HK-2 (cell line): ENCODE results near the gene CADM2.
"Not testable (repeated sequence)": the region's sequence is repeated elsewhere in the genome, so short reads cannot be mapped to it uniquely, and the experiment has no call there.

Experiments used
- DNase-seq: peaks from one replicate; pipeline ENCODE4 v3.0.0-alpha.2; 2018; ENCODE audit not compliant: unreplicated experiment

The CADM2 gene

DNA sequence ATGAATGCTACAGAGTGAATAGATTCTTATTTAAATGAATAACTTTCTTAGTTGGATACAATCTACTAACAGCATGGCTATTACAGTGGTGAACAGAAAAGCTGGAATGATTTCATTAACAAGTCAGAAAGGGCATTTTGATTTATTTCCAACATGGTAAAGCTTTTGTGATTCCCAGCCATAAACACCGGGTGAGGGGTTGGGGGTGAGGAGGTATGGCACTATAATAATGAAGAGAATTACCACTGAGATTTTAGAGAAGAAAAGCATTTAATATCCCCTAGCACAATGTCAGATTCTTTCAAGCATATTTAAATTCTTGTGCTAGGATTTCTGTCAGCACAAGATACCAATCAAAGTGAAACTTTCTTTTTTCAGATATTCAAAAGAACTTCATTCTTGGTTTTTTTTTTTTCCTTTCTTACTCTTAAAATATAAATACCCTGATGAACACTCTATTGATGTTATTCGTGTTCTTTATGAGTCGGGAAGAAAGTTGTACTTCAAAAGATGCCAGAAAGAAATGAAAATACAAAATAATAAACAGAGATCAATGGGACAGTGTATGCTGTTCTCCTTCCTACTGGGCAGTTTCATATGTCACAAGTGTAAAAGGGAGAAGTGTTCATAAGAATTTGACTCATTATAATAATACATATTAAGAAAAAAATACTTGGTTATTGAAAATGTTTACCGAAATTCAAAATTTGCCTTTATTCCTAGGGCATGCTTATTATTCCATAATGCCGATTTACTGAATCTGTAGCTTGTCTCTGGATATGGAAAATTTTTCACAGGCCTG lies 522.8 kb downstream of the CADM2 start:
- no peak for DNase-seq

DNA sequence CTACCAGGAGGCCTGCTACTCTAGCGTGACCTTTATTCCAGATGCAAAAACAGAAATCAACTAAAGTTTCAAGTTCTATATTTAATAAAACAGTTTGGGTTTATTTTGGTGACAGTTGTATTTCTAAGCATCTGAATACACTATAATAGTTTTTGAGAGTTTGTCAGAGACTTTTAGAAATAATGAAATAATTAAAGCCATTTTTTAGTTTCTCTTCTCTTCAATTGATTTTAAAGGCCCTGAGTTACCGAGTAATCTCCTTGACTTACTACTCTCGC lies 523.4 kb downstream of the CADM2 start:
- no peak for DNase-seq

DNA sequence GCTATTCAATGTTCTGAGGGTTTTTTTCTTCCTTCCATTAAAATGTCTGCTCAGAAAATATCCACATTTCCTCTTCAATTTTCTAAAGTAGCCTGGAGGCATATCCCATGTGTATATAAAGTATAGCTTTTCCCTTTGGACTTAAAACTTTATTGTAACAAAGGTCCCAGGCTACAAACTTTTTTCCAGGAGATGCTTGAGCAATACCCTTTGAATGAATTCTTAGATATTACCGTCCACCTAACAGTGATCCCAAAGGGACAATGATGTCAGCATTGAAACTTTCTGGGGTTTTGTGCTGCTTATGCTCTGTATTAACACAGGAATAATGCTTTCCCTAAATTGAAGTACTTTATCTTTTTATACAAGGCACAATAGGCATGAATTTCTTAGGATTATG lies 525.2 kb downstream of the CADM2 start:
- no peak for DNase-seq

DNA sequence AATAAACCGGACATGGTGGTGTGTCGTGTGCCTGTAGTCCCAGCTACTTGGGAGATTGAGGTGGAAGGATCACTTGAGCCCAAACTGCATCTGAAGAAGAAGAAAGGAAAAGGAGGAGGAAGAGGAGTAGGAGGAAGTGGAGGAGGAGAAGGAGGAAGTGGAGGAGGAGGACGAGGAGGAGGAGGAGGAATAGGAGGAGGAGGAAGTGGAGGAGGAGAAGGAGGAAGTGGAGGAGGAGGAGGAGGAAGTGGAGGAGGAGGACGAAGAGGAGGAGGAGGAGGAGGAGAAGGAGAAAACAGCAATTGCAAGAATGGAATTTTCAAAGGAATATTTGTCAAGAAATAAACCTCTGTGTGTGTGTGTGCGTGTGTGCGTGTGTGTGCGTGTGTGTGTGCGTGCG lies 528.6 kb downstream of the CADM2 start:
- no peak for DNase-seq

DNA sequence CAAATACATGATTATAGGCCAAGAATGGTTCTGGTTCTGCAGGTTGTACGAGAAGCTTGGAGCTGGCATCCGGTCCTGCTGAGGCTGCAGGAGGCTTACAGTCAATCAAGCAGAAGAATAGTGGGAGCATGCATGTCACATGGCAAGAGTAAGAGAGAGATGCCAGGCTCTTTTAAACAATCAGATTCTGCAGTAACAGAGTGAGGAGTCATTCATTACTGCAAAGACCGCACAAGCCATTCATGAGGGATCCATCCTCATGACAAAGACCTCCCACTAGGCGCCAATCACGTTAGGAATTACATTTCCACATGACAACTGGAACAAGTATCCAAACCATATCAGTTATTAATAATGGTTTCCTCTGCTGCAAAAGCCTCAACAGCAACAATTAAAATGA lies 536.8 kb downstream of the CADM2 start:
- DNase-seq = no peak

DNA sequence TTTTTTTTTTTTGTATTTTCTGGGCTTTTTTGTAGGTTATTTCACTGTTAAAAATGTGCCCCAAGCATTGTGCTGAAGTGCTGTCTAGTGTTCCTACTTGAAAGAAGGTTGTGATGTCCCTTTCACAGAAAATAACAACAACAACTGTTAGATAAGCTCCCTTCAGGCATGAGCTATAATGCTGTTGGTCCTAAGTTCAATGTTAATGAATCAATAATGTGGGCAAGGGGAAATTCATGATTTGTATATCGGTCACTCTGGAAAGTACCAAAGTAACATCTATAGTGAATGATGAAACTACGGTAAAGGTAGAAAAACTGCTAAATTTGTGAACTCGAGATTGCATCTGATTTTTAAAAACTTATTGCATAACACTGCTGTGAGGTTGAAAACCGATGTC lies 539.4 kb downstream of the CADM2 start:
- no peak for DNase-seq

DNA sequence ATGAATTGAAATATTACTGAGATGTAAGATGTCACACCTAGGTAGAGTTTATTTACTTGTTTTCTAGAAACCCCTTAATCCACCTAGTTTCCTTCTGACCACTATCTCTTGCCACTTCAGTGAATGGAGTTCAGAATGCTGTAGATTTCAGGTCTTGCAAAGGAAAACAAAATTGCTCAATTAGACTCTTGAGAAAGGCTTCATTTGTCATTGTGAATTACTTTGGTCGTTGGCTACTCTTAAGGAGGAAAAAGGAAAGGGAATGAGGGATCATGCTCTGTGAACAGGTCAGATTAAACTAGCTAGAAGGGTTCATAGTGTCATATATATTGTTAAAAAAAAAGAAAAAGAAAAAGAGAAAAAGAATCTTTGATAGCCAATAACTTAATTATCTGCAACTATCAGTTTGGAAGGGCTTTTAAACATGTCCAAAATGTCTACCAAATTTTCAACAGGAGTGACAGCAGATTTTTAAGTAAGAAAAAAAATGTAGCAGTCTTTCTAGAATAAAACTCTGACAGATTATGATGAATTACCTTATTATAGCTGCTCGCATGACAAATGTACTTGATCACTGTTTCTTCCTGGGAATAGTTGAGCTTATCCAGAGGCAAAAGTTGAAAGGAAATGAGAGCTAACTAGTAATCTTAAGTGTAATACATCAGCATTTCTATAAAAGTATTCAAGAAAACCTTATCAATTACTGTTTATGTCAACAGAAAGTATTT lies 543.5 kb downstream of the CADM2 start:
- no peak for DNase-seq

DNA sequence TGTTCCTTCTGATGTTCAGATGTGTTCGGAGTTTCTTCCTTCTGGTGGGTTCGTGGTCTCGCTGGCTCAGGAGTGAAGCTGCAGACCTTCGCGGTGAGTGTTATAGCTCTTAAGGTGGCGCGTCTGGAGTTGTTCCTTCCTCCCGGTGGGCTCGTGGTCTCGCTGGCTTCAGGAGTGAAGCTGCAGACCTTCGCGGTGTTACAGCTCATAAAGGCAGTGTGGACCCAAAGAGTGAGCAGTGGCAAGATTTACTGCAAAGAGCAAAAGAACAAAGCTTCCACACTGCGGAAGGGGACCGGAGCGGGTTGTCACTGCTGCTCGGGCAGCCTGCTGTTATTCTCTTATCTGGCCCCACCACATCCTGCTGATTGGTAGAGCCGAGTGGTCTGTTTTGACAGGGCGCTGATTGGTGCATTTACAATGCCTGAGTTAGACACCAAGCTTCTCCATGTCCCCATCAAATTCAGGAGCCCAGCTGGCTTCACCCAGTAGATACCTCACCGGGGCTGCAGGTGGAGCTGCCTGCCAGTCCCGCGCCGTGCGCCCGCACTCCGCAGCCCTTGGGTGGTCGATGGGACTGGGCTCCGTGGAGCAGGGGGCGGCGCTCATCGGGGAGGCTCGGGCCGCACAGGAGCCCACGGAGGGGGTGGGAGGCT lies 545.5 kb downstream of the CADM2 start:
- not testable (repeated sequence) for DNase-seq

DNA sequence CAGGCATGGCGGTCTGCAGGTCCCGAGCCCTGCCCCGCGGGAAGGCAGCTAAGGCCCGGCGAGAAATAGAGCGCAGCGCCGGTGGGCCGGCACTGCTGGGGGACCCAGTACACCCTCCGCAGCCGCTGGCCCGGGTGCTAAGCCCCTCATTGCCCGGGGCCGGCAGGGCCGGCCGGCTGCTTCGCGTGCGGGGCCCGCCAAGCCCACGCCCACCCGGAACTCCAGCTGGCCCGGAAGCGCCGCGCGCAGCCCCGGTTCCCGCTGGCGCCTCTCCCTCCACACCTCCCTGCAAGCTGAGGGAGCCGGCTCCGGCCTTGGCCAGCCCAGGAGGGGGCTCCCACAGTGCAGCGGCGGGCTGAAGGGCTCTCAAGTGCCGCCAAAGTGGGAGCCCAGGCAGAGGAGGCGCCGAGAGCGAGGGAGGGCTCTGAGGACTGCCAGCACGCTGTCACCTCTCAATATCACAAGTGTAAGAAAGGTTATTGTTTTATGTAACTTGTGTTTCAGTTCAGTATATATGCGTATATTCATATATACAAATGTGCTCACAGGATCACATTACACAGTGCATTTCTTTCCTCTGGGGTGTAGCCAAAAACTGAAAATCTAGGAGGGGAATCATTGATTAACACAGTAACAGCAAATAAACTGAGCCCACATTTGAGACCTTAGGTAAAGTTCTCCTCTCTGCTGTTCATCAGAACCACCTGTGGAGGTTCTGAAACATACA lies 546.2 kb downstream of the CADM2 start:
- not testable (repeated sequence) for DNase-seq

DNA sequence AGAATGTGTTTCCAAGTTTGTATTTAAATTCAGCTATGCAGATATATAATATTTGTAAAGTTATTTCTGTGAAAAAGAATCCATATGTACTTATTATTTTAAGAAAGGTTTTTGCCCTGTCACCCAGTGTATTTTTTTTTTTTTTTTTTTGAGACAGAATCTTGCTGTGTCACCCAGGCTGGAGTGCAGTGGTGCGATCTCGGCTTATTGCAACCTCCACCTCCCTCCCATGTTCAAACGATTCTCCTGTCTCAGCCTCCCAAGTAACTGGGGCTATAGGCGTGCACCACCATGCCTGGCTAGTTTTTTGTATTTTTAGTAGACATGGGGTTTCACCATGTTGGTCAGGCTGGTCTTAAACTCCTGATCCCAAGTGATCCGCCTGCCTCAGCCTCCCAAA lies 548.3 kb downstream of the CADM2 start:
- DNase-seq = not testable (repeated sequence)

DNA sequence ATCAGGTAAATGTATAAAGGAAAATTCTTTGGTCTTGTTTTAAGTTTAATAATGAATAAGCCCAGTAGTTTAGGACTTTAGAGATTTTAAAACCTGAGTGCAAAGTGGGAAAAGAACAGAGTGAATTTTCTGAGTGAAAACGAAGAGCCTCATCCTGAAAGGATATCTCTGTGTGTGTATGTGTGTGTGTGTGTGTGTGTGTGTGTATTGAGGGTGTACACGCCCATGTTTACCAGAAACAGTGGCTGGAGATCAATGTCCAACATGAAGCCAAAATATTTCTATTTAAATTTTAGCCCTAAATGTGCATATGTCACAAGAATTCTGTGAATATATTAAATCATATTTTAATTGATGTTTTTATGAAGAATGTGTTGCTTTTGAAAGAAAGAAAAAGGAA lies 549.9 kb downstream of the CADM2 start:
- no peak for DNase-seq

DNA sequence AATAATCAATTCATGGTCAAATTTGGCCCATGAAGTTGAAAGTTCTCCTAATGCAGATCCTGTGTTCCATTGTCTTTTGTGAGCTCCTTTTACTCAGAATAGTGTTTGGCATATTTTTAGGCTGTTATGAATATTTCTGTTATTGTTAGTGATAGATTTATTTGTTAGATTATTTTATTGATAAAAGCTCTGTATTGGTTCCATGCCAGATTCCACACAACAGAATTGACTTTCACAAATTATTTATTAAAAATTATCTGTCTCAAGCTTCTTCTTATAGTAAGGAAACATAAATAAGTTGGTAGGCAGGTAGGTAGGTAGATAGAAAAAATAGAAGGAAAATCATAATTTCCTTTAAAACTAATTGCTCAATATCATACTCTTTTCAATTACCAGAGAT lies 557.4 kb downstream of the CADM2 start:
- DNase-seq = no peak

DNA sequence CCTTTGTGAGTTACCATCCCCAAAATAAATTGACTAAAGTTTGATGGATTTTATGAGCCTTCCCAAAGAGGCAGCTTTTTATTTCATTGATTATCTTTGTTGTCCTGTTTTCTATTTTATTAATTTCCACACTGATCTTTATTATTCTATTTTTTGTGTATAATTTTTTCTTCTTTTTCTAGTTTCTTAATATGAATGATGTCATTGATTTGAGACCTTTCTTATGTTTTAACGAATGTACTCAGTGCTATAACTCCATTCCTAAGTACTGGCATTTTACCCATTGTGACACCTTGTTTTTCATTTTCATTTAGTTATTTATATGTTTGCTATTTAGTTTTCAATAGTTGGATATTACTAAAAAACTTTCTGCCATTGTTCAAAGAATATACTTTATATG lies 565.3 kb downstream of the CADM2 start:
- no peak for DNase-seq

DNA sequence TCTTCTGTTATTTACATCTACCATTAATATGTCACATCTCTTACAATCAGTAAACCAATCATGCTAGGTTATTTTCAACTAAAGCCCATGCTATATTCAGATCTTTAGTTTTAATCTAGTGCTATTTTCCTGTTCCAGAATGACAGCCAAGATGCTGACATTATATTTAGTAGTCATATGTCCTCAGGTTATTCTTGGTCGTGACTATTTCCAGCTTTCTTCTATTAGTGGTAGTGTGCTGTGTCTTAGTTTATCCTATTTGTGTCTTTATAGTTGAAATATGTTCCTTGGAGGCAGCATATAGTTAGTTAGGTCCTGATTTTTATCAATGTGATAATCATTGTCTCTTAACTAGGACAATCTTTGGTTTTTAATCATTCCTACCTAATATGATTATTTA lies 566.5 kb downstream of the CADM2 start:
- no peak for DNase-seq

DNA sequence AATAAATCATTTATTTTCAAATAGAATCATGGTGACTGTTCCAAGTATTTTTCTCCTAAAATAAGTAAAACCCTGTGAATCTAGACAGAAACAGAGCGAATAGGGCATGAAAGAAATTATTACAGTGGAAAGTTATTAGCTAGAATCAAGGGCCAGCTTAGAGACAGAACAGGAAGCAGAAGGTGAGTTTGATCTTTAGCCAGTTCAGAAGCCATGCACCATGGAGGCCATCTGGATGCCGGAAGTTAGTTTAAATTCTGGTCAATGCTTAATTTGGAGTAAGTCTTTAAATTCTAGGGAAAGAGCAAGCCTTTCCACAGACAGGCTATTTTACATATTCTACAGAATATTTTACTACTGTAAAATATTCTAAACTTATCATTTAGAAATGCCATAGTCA lies 574.8 kb downstream of the CADM2 start:
- no peak for DNase-seq

DNA sequence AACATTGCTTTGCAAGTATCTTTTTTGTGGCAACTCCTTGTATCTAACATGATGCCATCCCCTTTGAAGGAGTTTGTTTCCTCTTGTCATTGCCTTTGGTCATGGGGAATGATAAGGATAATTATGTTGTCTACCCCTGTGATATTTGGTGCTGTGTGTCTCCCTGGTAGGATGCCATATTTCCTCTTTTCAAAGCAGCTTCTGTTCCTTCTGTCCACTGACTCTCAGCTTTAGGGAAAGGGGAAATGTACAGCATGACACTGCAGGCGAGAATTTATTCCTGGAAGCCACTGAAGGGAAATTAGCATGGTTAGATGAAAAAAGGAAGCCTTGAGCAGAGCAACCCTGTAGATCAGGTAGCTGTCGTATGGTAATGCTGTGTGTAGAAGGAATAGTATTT lies 576.7 kb downstream of the CADM2 start:
- no peak for DNase-seq

DNA sequence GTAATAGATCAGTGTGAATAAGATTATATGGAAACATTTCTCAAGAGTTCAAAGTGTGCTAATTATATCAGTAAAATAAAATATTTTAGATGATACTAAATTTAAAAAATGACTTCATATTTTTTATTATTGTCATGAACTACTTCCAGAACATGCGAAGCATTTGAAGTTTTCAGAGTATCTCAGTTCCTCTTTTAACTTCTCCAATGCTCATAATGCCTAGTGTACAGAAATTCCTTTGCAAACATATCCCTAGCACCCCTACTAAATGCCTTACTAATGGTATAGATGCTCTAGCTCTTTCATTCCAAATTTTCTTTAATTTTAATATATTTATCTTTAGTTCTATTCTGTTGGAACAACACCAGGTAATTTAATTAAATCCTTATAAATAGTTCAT lies 580.4 kb downstream of the CADM2 start:
- DNase-seq = no peak

DNA sequence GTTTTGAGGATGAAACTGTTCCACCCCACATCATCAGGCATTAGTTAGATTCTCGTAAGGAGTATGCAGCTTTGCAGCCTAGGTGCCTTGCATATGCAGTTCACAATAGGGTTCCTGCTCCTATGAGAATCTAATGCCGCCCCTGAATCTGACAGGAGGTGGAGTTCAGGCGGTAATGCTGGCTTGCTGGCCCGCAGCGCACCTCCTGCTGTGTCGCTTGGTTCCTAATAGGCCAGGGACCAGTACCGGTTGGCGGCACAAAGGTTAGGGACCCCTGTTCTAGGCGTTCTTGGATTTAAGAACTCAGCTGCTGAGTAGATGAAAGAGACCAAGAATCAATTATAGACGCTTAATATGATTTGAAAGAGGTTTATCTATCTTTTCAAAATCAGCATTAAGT lies 595.4 kb downstream of the CADM2 start:
- DNase-seq = no peak

DNA sequence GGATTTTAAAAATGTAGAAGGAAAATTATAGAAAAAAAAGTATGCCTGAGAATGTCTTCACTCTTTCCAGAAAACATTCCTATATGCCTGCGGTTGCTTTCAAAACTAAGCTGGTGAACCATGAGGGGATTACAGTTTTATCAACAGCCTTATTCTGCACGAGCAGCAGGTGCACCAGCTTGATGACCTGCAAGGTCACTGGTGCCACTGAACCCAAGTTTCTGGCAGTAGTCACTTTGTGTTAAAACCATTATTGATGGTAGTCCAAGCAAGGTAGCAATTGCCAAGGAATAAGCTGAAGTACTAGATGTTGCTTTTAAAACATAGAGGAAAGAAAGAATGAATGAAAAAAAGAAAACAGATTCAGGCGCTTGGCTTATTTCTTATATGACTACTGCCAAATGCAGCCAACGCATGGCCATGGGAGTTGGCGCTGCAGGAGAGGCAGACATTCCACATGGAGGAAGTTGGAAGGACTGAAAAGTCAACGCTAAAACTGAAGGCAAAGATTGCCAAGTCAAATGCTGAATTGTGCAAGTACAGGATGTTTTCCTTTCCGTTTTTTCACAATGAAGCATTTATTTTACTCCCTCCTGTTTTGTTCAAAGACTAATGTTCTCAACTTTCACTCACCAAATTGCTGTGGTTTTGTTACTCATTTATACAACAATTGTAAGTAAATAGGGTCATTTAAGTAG lies 601.4 kb downstream of the CADM2 start:
- DNase-seq = no peak

DNA sequence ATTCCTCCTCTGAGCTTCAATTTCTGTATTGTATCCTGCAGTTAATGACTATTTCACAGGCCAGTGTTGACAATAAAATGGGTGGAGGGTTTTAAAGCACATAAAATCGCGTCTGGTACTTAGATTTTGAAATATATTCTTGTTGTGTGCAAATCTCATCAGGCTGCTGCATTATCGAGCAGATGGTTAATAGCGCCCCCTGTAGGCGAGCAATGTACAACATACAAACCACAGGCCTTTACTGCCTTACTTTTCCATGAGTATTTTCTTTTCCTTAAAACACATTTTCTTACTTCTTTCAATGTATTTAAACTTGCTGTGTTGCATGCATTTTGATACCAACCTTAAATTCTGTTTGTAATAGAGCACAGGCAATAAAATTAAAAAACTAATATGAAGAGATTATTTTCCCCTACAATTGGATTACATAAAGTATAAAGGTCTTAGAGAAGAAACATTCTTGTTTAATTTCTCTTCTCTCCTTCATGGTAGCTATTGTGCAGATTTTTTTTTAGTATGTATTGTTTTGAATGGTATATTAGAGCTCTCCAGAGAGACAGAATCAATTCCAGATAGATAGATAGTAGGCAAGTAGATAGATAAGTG lies 608.4 kb downstream of the CADM2 start:
- peak; percentile 33 for DNase-seq

DNA sequence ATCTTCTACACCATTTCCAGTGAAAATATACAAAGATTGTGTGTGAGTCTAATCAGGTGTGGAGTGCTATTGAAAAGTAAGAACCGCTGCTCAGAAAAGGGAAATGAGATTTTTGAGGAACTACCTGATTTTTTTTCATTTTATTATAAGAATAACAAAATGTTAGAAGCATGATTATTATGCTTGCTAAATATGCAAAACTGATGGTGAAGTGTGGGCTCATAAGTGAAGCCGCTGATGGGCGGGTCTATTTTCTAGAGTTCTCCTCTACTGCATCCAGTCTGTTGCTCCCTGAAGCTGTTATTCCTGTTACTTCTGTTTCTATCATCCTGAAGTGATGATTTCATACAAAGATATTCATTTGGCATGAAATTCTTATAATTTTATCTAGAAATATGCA lies 612.0 kb downstream of the CADM2 start:
- DNase-seq = no peak

DNA sequence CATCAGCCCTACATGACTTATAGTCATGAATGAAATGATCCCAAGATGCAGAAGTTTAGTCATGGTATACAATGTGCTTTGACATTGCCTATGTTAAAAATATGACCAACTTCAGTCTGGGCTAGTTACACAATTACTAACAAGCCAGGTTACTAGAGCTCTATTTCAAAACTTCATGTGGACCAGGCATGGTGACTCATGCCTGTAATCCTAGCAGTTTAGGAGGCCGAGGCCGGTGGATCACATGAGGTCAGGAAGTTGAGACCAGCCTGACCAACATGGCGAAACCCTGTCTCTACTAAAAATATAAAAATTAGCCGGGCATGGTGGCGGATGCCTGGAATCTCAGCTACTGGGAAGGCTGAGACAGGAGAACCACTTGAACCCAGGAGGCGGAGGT lies 613.0 kb downstream of the CADM2 start:
- DNase-seq = peak; percentile 31
